Left hindlimb (tissue), 1 donor: Measurements from ENCODE around the gene RBM47.
"Not testable (repeated sequence)": the region's sequence is repeated elsewhere in the genome, so short reads cannot be mapped to it uniquely, and the experiment has no call there.

ENCODE experiments used
- DNase-seq: peaks from one replicate; pipeline ENCODE4 v3.0.0-alpha.2; 2018

RBM47 gene

DNA sequence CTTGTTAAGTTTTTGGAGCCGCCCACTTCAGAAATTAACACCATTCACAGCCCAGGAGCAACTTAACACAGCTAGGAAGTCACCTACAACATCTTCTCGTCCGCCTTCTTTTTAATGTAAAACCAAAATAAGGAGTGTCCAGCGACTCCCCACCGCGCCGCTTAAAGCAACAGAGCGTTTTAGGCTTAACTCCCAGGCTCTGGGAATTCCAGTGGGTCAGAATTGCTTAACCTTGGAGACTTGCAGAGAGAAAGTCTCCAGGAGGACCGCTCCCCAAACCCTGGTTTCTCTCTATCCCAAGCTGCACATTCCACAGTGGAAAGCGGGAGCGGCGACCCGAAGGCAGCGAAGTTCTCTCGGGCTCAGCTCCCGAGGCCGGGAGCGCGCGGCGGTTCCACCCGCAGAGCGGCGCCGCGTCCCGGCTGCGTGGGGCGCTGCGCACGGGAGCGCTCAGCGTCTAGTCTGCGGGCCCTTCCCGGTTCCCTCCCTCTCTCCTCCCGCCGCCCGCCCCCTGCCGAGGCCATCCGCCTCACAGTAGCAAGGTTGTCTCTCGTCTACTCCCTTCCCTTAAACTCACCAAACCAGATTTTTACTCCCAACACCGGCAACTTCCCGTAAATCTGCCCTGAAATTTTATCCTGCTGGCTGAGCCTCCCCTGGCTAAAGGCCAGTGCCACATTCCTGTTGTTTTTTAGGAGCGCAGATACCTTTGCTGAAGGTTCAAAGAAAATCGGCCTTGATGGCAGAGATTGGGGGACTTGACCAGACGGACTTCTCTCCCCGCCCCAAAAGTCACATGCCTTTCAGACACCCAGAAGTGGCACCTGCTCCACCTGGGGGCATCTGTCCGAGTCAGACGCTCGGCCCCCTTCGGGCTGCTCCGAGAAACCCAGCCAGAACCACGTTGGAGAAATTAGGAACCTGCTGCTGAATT, at the start of gene RBM47:
Gene RBM47, minus strand, starts transcription at position 464 of the 934 bp plus-strand sequence. CDS start 190,971 bp downstream, outside the sequence.
- DNase-seq: peak; percentile 75

- no peak for DNase-seq
Observed at GRCh38 chr4:40678421-40678820, 48.8 kb upstream of the RBM47 start.

- no peak for DNase-seq
Observed at GRCh38 chr4:40675166-40675565, 45.5 kb upstream of the RBM47 start.

- no peak for DNase-seq
Observed at GRCh38 chr4:40672528-40673522, 43.2 kb upstream of the RBM47 start.

DNA sequence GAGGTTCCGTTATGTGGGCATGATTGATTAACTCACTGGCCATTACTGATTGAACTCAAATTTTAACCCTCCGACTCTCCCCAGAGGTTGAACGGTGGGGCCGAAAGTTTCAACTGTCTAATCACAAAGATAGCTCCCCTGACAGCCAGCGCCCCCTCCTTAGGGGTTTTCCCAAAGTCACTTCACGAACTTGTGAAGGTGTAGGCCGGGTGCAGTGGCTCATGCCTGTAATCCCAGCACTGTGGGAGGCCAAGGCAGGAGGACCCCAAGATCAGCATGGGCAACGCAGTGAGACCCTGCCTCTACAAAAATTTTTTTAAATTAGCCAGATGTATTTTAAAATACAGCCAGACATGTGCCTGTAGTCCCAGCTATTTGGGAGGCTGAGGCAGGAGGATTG, 39.8 kb upstream of the RBM47 start:
- no peak for DNase-seq

GRCh38 chr4:40665842-40666241, 36.2 kb upstream of the RBM47 start:
- DNase-seq: no peak

GRCh38 chr4:40662962-40663604, 33.4 kb upstream of the RBM47 start:
- no peak for DNase-seq

- DNase-seq: no peak
Observed at GRCh38 chr4:40661803-40662202, 32.1 kb upstream of the RBM47 start.

GRCh38 chr4:40656201-40656863, 26.7 kb upstream of the RBM47 start:
- no peak for DNase-seq

- no peak for DNase-seq
Observed at GRCh38 chr4:40651280-40651679, 21.6 kb upstream of the RBM47 start.

DNA sequence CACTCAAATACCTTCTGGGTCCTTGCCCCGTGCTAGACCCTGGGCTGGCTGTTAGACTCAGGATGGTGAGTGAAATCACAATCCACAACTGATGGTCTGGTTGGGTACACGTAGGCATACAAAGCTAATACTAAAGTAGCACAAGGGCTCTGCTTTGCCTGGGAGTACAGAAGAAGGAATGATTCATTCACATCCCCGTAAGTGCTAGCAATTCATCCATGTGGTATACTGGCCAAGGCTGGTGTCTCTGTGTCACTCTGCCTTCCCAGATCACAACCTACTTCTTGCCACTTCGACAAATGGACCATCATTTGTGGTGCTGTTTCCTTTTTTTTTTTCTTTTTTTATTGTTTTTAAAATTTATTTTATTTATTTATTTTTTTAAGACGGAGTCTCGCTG, 19.7 kb upstream of the RBM47 start:
- no peak for DNase-seq

- DNase-seq: no peak
Observed at GRCh38 chr4:40648742-40649281, 19.1 kb upstream of the RBM47 start.

GRCh38 chr4:40648131-40648530, 18.5 kb upstream of the RBM47 start:
- no peak for DNase-seq

DNA sequence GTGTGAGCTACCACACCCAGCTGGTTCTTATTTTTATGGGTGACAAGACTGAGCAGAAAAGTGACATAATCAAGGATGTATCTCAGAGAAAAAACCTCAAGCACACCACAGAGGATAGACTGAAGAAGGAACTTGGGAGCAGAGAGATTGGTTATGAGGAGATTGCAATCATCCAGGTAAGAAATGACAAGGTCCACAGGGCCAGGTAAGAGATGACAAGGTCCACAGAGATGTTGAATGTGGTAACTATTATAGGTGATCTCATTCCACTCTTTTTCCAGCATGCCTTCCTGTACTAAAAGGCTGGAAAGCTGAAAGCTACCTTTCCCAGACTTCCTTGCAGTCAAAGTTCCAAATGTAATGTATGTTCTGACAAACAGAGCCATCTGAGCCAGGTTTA, 15.9 kb upstream of the RBM47 start:
- DNase-seq: no peak

DNA sequence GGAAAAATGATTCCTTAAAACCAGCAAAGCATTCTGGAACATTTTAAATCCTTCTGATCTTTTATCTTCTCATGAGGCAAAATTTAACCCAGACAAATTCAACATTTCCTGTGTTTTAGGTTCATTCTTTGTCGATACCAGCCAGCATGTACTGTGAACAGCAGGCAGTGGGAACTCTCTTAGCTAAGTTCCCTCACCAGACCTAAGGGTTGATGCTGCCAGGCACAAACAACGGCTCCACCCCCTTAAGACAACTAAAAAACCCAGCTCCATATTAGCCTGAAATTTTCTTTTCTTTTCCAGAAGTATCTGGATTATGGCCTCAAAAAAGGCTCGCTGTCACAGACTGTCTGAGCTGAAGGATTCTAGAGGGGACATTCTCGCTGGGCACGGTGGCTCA, 2.4 kb upstream of the RBM47 start:
- no peak for DNase-seq

DNA sequence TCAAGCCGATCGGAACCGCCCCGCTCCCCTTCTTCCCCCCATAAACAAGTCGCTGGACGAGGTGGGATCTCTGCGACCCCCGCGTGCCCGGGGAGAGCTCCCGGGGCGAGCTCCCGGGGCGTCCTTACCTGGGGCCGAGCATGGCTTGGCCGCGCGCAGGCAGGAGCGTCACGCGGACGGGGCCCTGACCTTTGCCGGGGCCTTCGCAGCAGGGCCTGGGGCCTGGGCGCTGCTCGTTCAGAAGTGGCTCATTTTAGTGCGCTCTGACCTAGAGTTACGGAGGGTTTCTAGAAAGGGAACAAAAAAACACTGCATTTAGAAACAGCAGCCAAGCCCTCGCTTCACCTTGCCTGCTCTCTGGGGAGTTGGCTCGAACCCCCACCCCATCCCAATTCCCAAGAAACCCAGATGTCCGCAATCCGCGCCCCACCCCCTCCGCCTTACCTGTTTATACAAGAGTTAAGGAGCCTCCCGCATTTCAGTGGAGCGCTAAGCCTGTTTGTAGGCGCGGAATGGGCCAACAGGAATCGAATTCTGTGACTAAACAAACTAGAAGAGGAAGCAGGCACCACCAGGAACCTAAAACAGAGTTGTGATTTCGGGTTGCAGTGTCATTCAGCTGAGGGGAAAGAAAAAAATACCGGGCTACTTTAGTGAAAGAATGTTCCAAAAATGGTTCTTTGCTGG, 814 bp upstream of the RBM47 start:
- DNase-seq: no peak

DNA sequence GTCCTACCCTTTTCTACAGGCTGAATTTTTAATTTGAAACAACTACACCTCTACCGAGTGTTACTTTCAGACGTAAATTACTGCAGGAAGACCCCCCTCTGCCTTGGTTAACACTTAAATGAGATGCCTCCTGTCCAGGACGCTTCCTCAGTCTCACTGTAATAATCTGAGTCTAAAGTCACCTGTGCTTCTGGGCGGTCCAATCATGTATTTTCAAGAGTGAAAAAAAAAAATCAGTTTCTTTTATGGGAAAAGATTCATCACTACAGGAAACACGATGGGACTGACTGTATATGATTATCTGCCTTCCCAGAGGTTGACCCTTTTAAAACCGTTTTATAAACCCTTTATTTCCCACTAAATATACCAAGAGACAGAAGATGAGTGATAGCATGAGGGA, 776 bp downstream of the RBM47 start:
- no peak for DNase-seq

GRCh38 chr4:40628407-40628806, 1.3 kb downstream of the RBM47 start:
- DNase-seq: not testable (repeated sequence)

- DNase-seq: no peak
Observed at GRCh38 chr4:40627540-40627939, 2.1 kb downstream of the RBM47 start.

DNA sequence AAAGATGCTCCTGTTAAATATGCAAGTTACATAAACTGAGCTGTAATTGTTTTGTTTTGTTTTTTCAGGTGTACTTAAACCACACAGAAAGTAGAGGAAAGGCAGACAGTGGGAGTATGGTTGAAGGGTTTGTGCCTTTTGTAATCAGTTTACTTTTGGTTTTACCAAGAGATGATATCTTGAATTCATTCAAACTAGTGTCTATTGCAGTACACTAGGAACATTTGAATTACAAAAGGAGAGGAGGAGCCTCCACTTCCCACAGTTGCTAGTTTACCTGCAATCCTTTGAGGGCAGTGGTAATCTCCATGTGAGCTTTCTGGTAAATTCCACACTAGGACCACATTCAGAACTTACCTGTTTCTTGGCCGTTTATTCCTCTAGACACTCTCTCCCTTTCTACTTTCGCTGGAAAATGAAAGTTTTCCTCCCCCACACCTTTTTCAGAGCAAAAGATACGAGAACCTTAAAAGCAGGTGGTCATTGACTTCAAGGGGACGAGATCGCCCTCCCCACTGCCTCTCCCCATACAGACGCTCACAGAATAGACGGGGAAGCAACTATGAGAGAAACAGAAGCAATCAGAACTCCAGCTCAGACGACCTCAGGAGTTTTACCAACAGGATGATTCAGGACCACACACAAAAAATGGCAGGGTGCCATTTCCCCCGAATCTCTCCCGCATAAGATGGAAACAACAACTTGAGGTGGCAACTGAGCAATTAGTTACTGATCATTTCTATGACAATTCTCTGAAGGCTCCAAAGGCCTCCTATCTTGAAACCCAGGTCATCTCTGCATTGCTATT, 3.3 kb downstream of the RBM47 start:
- no peak for DNase-seq

DNA sequence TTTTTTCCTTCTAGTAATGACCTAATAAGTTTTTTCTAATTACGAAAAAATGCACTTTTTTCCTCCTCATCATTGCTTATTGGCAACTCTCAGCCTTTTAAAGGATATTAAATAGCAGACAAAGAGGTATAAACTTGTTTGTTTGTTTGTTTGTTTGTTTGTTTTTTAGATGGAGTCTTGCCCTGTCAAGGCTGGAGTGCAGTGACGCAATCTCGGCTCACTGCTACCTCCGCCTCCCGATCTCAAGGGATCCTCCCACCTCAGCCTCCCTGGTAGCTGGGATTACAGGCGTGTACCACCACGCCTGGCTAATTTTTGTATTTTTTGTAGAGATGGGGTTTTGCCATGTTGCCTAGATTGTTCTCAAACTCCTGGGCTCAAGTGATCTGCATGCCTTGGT, 6.0 kb downstream of the RBM47 start:
- no peak for DNase-seq
